SH-SY5Y (cell line): ENCODE results near the gene DDX51.

Experiments used
- GATA2 ChIP-seq: IDR thresholded peaks from 2 replicates; pipeline ENCODE4 v1.6.1; 2011; ENCODE audit warnings: mild to moderate bottlenecking, low read depth, low read length
- GATA3 ChIP-seq: IDR thresholded peaks from 2 replicates; pipeline ENCODE4 v1.6.1; 2011; ENCODE audit warnings: low read depth, mild to moderate bottlenecking, low read length, moderate library complexity

- no peak for TF ChIP-seq GATA2
- no peak for TF ChIP-seq GATA3
These were observed 19.8 kb upstream of the DDX51 start for GRCh38 chr12:132163911-132164288.
